H1 (cell line): ENCODE measurements around the gene RSPO1. TPM values are rescaled to one million over a fixed set of nuclear protein-coding genes. Genes with fewer than 3 reads are reported as not detected.
"Not testable (repeated sequence)": the region's sequence is repeated elsewhere in the genome, so short reads cannot be mapped to it uniquely, and the experiment has no call there.

Experiments
- CTCF ChIA-PET: fragments of 300-600 bp; sonication (Branson Sonifier 250); formaldehyde crosslinking; loops from one replicate; lab custom pipeline; 2021; ENCODE audit not compliant: partially characterized antibody; lab: Charles Lee
- POLR2A ChIA-PET: fragments of 300-600 bp; sonication (Branson Sonifier 250); formaldehyde crosslinking; loops from one replicate; lab custom pipeline; 2021; ENCODE audit warnings: inconsistent platforms; ENCODE audit not compliant: partially characterized antibody; lab: Charles Lee
- DNase-seq, 2 experiments: peaks; one replicate each; pipeline versions ENCODE4 v3.0.0 to v3.0.0-alpha.2; 2010 to 2022; ENCODE audit warnings: low spot score in 2 of 2, low read depth in 1 of 2, mixed read lengths in 1 of 2
- FAIRE-seq: peaks from 2 replicates; lab custom pipeline; 2011; peaks lifted over from hg19 to GRCh38; lab: Jason Lieb, UNC
- H2AFZ ChIP-seq: 2 replicates; pipeline ENCODE4 v1.8.1; 2012; ENCODE audit warnings: low read length, inconsistent platforms
- H2AK5ac ChIP-seq: 2 replicates; pipeline ENCODE4 v1.6.1; 2013; ENCODE audit warnings: low read depth, low read length
- H2BK120ac ChIP-seq: replicated peaks from 2 replicates; pipeline ENCODE3; 2013; ENCODE audit warnings: low read depth, low read length, inconsistent platforms
- H2BK12ac ChIP-seq: 2 replicates; pipeline ENCODE4 v1.6.1; 2013; ENCODE audit warnings: low read depth, low read length
- H2BK15ac ChIP-seq: 2 replicates; pipeline ENCODE4 v1.6.1; 2013; ENCODE audit warnings: low read length
- H2BK20ac ChIP-seq: 2 replicates; pipeline ENCODE4 v1.6.1; 2013; ENCODE audit warnings: low read length
- H2BK5ac ChIP-seq: 2 replicates; pipeline ENCODE4 v1.6.1; 2013; ENCODE audit warnings: low read depth, low read length
- H3K14ac ChIP-seq: 2 replicates; pipeline ENCODE4 v1.6.1; 2013; ENCODE audit warnings: inconsistent platforms; ENCODE audit not compliant: insufficient read length
- H3K18ac ChIP-seq: 2 replicates; pipeline ENCODE4 v1.6.1; 2013; ENCODE audit warnings: low read length; ENCODE audit errors: extremely low read depth
- H3K23ac ChIP-seq: 2 replicates; pipeline ENCODE4 v1.6.1; 2013; ENCODE audit warnings: inconsistent platforms; ENCODE audit not compliant: insufficient read length
- H3K23me2 ChIP-seq: 2 replicates; pipeline ENCODE4 v1.6.1; 2013; ENCODE audit warnings: low read depth, low read length
- H3K27ac ChIP-seq: 2 replicates; pipeline ENCODE4 v1.6.1; 2011; ENCODE audit warnings: low read depth, low read length, inconsistent platforms
- H3K27me3 ChIP-seq, 4 experiments: replicated peaks in 1 of 4; 1 replicate in 1 of 4; 2 replicates in 3 of 4; pipeline versions ENCODE4 v1.6.1 to v1.8.1; 2011 to 2013; ENCODE audit warnings: low read length in 3 of 4, mild to moderate bottlenecking in 3 of 4, inconsistent platforms in 2 of 4, mixed read lengths in 2 of 4, moderate library complexity in 1 of 4; ENCODE audit not compliant: control insufficient read depth in 3 of 4, insufficient read depth in 3 of 4; ENCODE audit errors: extremely low read depth in 1 of 4
- H3K36me3 ChIP-seq, 4 experiments: 2 replicates each; pipeline versions ENCODE4 v1.6.1 to v1.8.1; 2011 to 2013; ENCODE audit warnings: mild to moderate bottlenecking in 4 of 4, low read length in 3 of 4, moderate library complexity in 2 of 4, control low read depth in 1 of 4, inconsistent platforms in 1 of 4; ENCODE audit not compliant: insufficient read depth in 4 of 4, control insufficient read depth in 2 of 4
- H3K4ac ChIP-seq: replicated peaks from 2 replicates; pipeline ENCODE3; 2013; ENCODE audit warnings: low read length, low read depth, mixed read lengths, inconsistent platforms; ENCODE audit not compliant: insufficient read length
- H3K4me1 ChIP-seq, 4 experiments: replicated peaks in 1 of 4; 1 replicate in 1 of 4; 2 replicates in 3 of 4; pipeline versions ENCODE4 v1.6.1 to v1.8.1; 2011 to 2013; ENCODE audit warnings: low read length in 3 of 4, inconsistent platforms in 2 of 4, mixed read lengths in 1 of 4; ENCODE audit not compliant: insufficient read depth in 4 of 4, control insufficient read depth in 3 of 4
- H3K4me2 ChIP-seq, 2 experiments: 2 replicates each; pipeline versions ENCODE4 v1.6.1 to v1.8.1; 2011 to 2013; ENCODE audit warnings: low read depth in 2 of 2, low read length in 2 of 2, control low read depth in 1 of 2, inconsistent platforms in 1 of 2, mild to moderate bottlenecking in 1 of 2; ENCODE audit not compliant: insufficient read depth in 1 of 2
- H3K4me3 ChIP-seq, 4 experiments: fragments of 200-600, 300-600 bp in 1 of 4; sonication (generic), shearing (Covaris generic), sonication (Bioruptor Twin) in 1 of 4; 2 replicates each; pipeline versions ENCODE4 v1.5.1 to v1.8.1; 2011 to 2016; ENCODE audit warnings: low read length in 4 of 4, low read depth in 3 of 4, control low read depth in 2 of 4, inconsistent platforms in 2 of 4, mild to moderate bottlenecking in 2 of 4, mixed read lengths in 1 of 4, moderate library complexity in 1 of 4; ENCODE audit not compliant: insufficient read depth in 2 of 4; ENCODE audit errors: extremely low read depth in 1 of 4
- H3K56ac ChIP-seq: replicated peaks from 2 replicates; pipeline ENCODE3; 2013; ENCODE audit warnings: low read depth, mild to moderate bottlenecking, mixed read lengths, low read length, inconsistent platforms; ENCODE audit not compliant: insufficient read length
- H3K79me1 ChIP-seq: 2 replicates; pipeline ENCODE4 v1.6.1; 2013; ENCODE audit warnings: low read depth, low read length, control low read depth
- H3K79me2 ChIP-seq, 2 experiments: 2 replicates each; pipeline versions ENCODE4 v1.6.1 to v1.8.1; 2012 to 2013; ENCODE audit warnings: low read length in 2 of 2, mild to moderate bottlenecking in 2 of 2, inconsistent platforms in 1 of 2; ENCODE audit not compliant: insufficient read depth in 2 of 2, control insufficient read depth in 1 of 2
- H3K9ac ChIP-seq, 4 experiments: replicated peaks in 1 of 4; 1 replicate in 1 of 4; 2 replicates in 3 of 4; pipeline versions ENCODE4 v1.6.1 to v1.8.1; 2011 to 2013; ENCODE audit warnings: low read depth in 3 of 4, low read length in 3 of 4, control low read depth in 2 of 4, mild to moderate bottlenecking in 2 of 4, moderate library complexity in 2 of 4, inconsistent platforms in 1 of 4; ENCODE audit errors: extremely low read depth in 1 of 4
- H3K9me3 ChIP-seq, 2 experiments: 2 replicates each; pipeline versions ENCODE4 v1.6.1 to v1.8.1; 2012 to 2013; ENCODE audit warnings: mild to moderate bottlenecking in 2 of 2, moderate library complexity in 2 of 2, control low read depth in 1 of 2, inconsistent platforms in 1 of 2, low read depth in 1 of 2, low read length in 1 of 2, mixed read lengths in 1 of 2; ENCODE audit not compliant: insufficient read depth in 2 of 2
- H4K20me1 ChIP-seq, 2 experiments: replicated peaks in 1 of 2; 2 replicates each; pipeline versions ENCODE3 to v1.8.1; 2011 to 2013; ENCODE audit warnings: inconsistent platforms in 2 of 2, low read length in 2 of 2, mild to moderate bottlenecking in 1 of 2; ENCODE audit not compliant: insufficient read depth in 2 of 2, control insufficient read depth in 1 of 2
- H4K5ac ChIP-seq: 2 replicates; pipeline ENCODE4 v1.6.1; 2013; ENCODE audit warnings: low read length, low read depth, mixed read lengths, inconsistent platforms; ENCODE audit not compliant: insufficient read length
- H4K8ac ChIP-seq: 2 replicates; pipeline ENCODE4 v1.8.0; 2013; ENCODE audit warnings: mild to moderate bottlenecking, moderate library complexity, low read length, inconsistent platforms; ENCODE audit not compliant: insufficient read depth; ENCODE audit errors: extremely low read depth
- H4K91ac ChIP-seq: replicated peaks from 2 replicates; pipeline ENCODE3; 2013; ENCODE audit warnings: low read length, mixed read lengths, inconsistent platforms; ENCODE audit not compliant: insufficient read length
- GTF2F1 ChIP-seq: IDR thresholded peaks from 2 replicates; pipeline ENCODE4 v1.6.1; 2012; ENCODE audit warnings: low read depth, low read length, improper control_type of control experiment, borderline replicate concordance
- NRF1 ChIP-seq: IDR thresholded peaks from 2 replicates; pipeline ENCODE4 v1.6.1; 2011; ENCODE audit warnings: mild to moderate bottlenecking, low read depth, low read length, improper control_type of control experiment
- RNF2 ChIP-seq: fragments of 200-900, 300-1000 bp; sonication (generic); IDR thresholded peaks from 2 replicates; pipeline ENCODE4 v1.7.1; 2016; ENCODE audit warnings: borderline replicate concordance, low read depth, mild to moderate bottlenecking, antibody characterized with exemption, low read length; ENCODE audit not compliant: poor library complexity, severe bottlenecking; ENCODE audit errors: missing control alignments
- SUZ12 ChIP-seq: fragments of 200-600 bp; sonication (generic); IDR thresholded peaks from 2 replicates; pipeline ENCODE4 v1.6.1; 2012; ENCODE audit warnings: mild to moderate bottlenecking, inconsistent platforms, low read length, moderate library complexity, mixed read lengths
- WGBS, 2 experiments: shearing (Covaris generic) in 1 of 2; methylation state at CpG; one replicate each; pipeline versions ENCODE4 v1.1.6 to v1.1.7; 2013 to 2015; ENCODE audit warnings: low lambda C conversion rate in 2 of 2, mixed read lengths in 2 of 2, inconsistent platforms in 1 of 2, low coverage in 1 of 2, missing lambda C conversion rate in 1 of 2; ENCODE audit not compliant: insufficient replicate concordance in 2 of 2, insufficient coverage in 1 of 2, insufficient read length in 1 of 2; ENCODE audit errors: extremely low coverage in 1 of 2, missing lambda C conversion rate in 1 of 2; 5-methylcytosine and 5-hydroxymethylcytosine counted together
- polyA plus RNA-seq, 7 experiments: library from polyadenylated mRNA; depleted of rRNA in 3 of 7; stranded (reverse) in 5 of 7; unstranded in 2 of 7; fragments of >200 nt in 5 of 7; fragments of 200-250 nt in 2 of 7; gene quantifications; 1 replicate in 5 of 7; 2 replicates in 1 of 7; 4 replicates in 1 of 7; pipeline versions ENCODE4 v1.2.1 to v1.2.3, GENCODE V29; 2011 to 2013; ENCODE audit warnings: missing spikeins in 2 of 7, mixed read lengths in 2 of 7
- total RNA-seq: library from RNA; stranded (reverse); fragmentation: NEBNext Ultra II Directional; extraction: Animal tissue kit (Norgen Biotek cat#: 25700); gene quantifications from 2 replicates; pipeline ENCODE4 v1.2.1, GENCODE V29; 2021

RSPO1 gene
- total and polyA plus RNA-seq, 2 of the 8 experiments (the other 6 are each of a cell fraction or from before 2014, with no cell fraction given), result 0.39 TPM; not detected in 1

GRCh38 chr1:37634244-37634991, at the start of gene RSPO1 (continued):
- TF ChIP-seq GTF2F1 (no peak), SUZ12 (peak; percentile 88; the same call in 1 of the 2 replicates), RNF2 (no peak), NRF1 (no peak)

DNA sequence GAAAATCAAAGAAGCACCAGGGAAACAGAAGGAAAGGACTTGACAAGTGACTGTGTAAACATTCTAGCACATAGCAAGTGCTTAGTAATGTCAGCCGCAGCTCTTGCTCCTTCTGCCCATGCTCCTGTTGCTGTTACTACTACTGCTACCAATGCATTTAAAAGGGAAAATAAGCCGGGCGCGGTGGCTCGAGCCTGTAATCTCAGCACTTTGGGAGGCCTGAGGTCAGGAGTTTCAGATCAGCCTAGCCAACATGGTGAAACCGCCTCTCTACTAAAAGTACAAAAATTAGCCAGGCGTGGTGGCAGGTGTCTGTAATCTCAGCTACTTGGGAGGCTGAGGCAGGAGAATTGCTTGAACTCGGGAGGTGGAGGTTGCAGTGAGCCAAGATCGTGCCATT, 49.5 kb upstream of the RSPO1 start:
- H4K5ac ChIP-seq, H3K4me3 ChIP-seq, H3K79me1 ChIP-seq, H2BK12ac ChIP-seq, H3K79me2 ChIP-seq, FAIRE-seq, H3K9ac ChIP-seq, H3K4ac ChIP-seq, H2BK20ac ChIP-seq, H3K23ac ChIP-seq, H2AFZ ChIP-seq, H2BK5ac ChIP-seq, H2AK5ac ChIP-seq, H3K27ac ChIP-seq, H3K9me3 ChIP-seq, H3K4me1 ChIP-seq, H2BK15ac ChIP-seq, H4K8ac ChIP-seq, H3K27me3 ChIP-seq, H3K56ac ChIP-seq, H3K14ac ChIP-seq, H3K23me2 ChIP-seq, H4K20me1 ChIP-seq, H4K91ac ChIP-seq, H3K4me2 ChIP-seq, H2BK120ac ChIP-seq, H3K18ac ChIP-seq, DNase-seq: not testable (repeated sequence)
- 86% methylated on average over 9 of the region's 9 CpGs; no CpG with 5 or more reads in 1 of the 2 experiments for WGBS, 2 experiments
- ChIA-PET CTCF (interaction anchor here (0.6 to 20.8 kb wide), 8 partner anchors 9 to 210 kb away, joined by 3 to 400 read pairs (median 5); no protein-coding TSS in a partner anchor), POLR2A (interaction anchor here (1.4 to 1.6 kb wide), 2 partner anchors 79 to 85 kb away, joined by 3 to 4 read pairs; no protein-coding TSS in a partner anchor)
- H3K36me3 ChIP-seq, result peaks cover 5 to 53% (median 36%) of the 10 kb centered on the region in 4 experiments; a peak in 7 of 8 replicates
